NCI-H146 (cell line): ENCODE results near the gene PRDM10.
"Not testable (repeated sequence)": the region's sequence is repeated elsewhere in the genome, so short reads cannot be mapped to it uniquely, and the experiment has no call there.

Source experiments
- DNase-seq: peaks from one replicate; lab custom pipeline; 2025; lab: John Stamatoyannopoulos, UW

The PRDM10 gene

GRCh38 chr11:129894278-129895125, 108.1 kb downstream of the PRDM10 start:
- DNase-seq: no peak

DNA sequence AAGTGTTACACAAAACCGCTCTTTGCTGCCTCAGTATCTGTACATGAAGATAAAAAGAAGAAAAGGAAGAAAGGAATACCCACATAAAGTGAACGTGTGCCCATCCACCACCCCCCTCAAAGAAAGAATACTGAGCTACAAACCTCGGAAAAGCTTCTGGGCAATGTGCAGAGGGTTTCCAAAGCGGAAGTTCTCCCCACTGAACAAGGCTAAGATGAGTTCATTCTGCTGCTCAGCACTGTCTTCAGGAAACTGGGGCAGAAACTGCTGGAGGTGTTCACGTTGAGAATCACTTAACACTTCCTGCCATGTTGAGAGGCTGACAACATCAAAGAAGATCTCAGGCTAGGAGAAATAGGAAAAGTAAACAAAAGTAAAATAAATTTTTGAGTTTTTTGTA, 114.2 kb downstream of the PRDM10 start:
- DNase-seq: no peak

GRCh38 chr11:129885381-129885780, 117.3 kb downstream of the PRDM10 start:
- no peak for DNase-seq

- DNase-seq: no peak
Measured at GRCh38 chr11:129884581-129884980, 118.1 kb downstream of the PRDM10 start.

DNA sequence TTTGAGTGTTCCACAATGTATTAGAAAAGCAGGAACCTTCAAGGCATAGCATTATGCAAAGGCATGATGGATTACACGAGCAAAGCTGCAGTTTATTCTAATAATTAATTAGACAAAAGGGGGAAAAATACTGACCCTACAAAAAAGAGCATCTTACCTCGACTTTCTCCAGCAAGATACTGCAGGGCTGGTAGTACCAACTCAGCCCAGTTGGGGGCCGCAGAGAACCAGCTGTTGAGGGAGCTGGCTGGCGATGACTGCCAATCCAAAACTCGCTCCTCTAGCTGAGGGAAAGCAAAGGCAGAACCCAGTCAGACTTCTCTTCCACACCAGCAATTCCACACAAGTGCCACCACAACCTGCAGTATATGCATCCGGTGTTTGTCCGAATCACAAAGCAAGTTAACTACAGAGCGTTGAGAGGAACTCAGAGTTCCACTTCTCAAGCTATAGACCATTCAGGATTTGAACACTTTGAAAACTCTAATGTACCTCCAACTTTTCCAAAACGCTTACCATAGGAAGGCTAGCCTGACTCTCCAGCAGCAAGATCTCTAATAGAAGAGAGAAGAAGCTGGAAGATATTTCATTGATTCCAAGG, 121.0 kb downstream of the PRDM10 start:
- peak; percentile 3 for DNase-seq

- DNase-seq: no peak
Measured at GRCh38 chr11:129880311-129880710, 122.3 kb downstream of the PRDM10 start.

- no peak for DNase-seq
Measured at GRCh38 chr11:129871914-129872313, 130.7 kb downstream of the PRDM10 start.

GRCh38 chr11:129868626-129869025, 134.0 kb downstream of the PRDM10 start:
- DNase-seq: not testable (repeated sequence)

DNA sequence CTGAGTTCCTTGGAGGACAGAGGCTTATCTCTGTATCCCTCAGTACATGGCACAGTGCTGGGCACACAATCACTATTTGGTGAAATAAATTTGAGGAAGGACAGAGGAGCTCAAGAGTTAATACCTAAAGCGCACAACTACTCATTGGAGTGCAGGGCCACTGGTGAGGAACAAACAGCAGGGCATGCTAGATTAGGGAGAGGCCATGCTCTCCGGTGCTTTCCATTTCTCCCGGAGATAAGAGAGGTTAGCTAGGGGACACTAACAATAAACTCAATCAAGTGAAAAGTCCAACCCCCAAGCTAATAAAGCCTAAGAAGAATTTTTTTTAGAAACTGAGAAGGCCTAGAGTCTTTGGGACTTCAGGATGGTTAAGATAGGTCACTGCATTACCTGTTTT, 136.3 kb downstream of the PRDM10 start:
- no peak for DNase-seq

GRCh38 chr11:129865701-129866100, 136.9 kb downstream of the PRDM10 start:
- DNase-seq: no peak

DNA sequence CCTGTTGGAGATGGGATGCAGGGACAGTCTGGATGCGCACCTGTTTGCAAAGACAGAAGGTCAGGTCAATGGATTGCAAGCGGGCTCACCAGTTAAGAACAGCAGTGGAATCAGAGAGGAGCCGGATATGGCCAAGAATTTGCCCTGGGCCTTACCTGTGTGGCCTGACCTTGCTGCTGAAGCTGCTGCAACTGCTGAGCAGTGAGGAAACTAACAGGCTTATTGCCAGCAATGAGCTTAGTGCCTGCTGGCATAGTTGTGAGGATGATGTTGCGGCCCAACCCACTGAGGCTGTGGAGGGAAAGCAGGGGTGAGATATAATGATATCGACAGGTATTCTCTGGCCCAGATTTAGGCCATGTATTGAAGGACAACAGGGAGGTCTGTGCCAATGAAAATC, 137.8 kb downstream of the PRDM10 start:
- DNase-seq: no peak

- no peak for DNase-seq
Measured at GRCh38 chr11:129861702-129862522, 140.7 kb downstream of the PRDM10 start.

GRCh38 chr11:129856036-129856435, 146.6 kb downstream of the PRDM10 start:
- DNase-seq: no peak

GRCh38 chr11:129855086-129855485, 147.5 kb downstream of the PRDM10 start:
- no peak for DNase-seq

- no peak for DNase-seq
Measured at GRCh38 chr11:129854232-129854805, 148.3 kb downstream of the PRDM10 start.

- peak; percentile 87 for DNase-seq
Measured at GRCh38 chr11:129853518-129854231, 149.0 kb downstream of the PRDM10 start.

GRCh38 chr11:129852125-129852740, 150.4 kb downstream of the PRDM10 start:
- no peak for DNase-seq
